ENCODE measurements around the gene SLC35F3.
A peak's percentile ranks its signal among the peaks of the same experiment; 100 is the strongest.

Gene SLC35F3

GRCh38 chr1:234330843-234331215, 426.4 kb downstream of the SLC35F3 start:
- no peak for DNase-seq

GRCh38 chr1:234331507-234331906, 427.0 kb downstream of the SLC35F3 start:
- DNase-seq: no peak

GRCh38 chr1:234336359-234336758, 431.9 kb downstream of the SLC35F3 start:
- DNase-seq: no peak

GRCh38 chr1:234337233-234337632, 432.8 kb downstream of the SLC35F3 start:
- no peak for DNase-seq

- DNase-seq: no peak
These were observed 436.1 kb downstream of the SLC35F3 start for GRCh38 chr1:234340528-234340927.

GRCh38 chr1:234342774-234343173, 438.3 kb downstream of the SLC35F3 start:
- no peak for DNase-seq

- DNase-seq: no peak
These were observed 440.8 kb downstream of the SLC35F3 start for GRCh38 chr1:234345237-234345636.

GRCh38 chr1:234348964-234349363, 444.5 kb downstream of the SLC35F3 start:
- no peak for DNase-seq

- DNase-seq: no peak
These were observed 451.5 kb downstream of the SLC35F3 start for GRCh38 chr1:234355782-234356510.

GRCh38 chr1:234356615-234357269, 452.3 kb downstream of the SLC35F3 start:
- peak; percentile 85 for DNase-seq

GRCh38 chr1:234357831-234358230, 453.4 kb downstream of the SLC35F3 start:
- no peak for DNase-seq

GRCh38 chr1:234361102-234361603, 456.7 kb downstream of the SLC35F3 start:
- DNase-seq: no peak

- no peak for DNase-seq
These were observed 458.1 kb downstream of the SLC35F3 start for GRCh38 chr1:234362558-234362957.

- DNase-seq: peak; percentile 77
These were observed 464.0 kb downstream of the SLC35F3 start for GRCh38 chr1:234368320-234369032.

- DNase-seq: no peak
These were observed 464.6 kb downstream of the SLC35F3 start for GRCh38 chr1:234369033-234369430.

GRCh38 chr1:234369784-234370183, 465.3 kb downstream of the SLC35F3 start:
- no peak for DNase-seq

GRCh38 chr1:234371414-234371813, 466.9 kb downstream of the SLC35F3 start:
- no peak for DNase-seq

- no peak for DNase-seq
These were observed 467.7 kb downstream of the SLC35F3 start for GRCh38 chr1:234372011-234372757.

GRCh38 chr1:234373064-234373958, 468.8 kb downstream of the SLC35F3 start, which contains the start of gene COA6:
TSS of gene COA6 (plus strand) at chr1:234373456. CDS start at chr1:234373467, 11 bp downstream.
- peak; percentile 95 for DNase-seq

- no peak for DNase-seq
These were observed 469.4 kb downstream of the SLC35F3 start for GRCh38 chr1:234373959-234374254.

Data from activated effector memory CD4-positive, alpha-beta T cell treated with anti-CD3 and anti-CD28 coated beads, Interleukin-2, amount 50 U/mL, for 16 hours (primary cell).